GM12891 (cell line): ENCODE results near the gene TBC1D22A.
"Not testable (repeated sequence)": the region's sequence is repeated elsewhere in the genome, so short reads cannot be mapped to it uniquely, and the experiment has no call there.

Experiments
- DNase-seq: peaks from one replicate; pipeline ENCODE4 v3.0.0; 2011; ENCODE audit warnings: low spot score; ENCODE audit not compliant: insufficient read length
- FAIRE-seq: peaks from 2 replicates; lab custom pipeline; 2011; peaks lifted over from hg19 to GRCh38; lab: Jason Lieb, UNC
- PAX5 ChIP-seq: IDR thresholded peaks from 2 replicates; pipeline ENCODE4 v1.6.1; 2011; ENCODE audit warnings: low read length, moderate library complexity, mild to moderate bottlenecking; ENCODE audit not compliant: insufficient read depth, severe bottlenecking
- POLR2A ChIP-seq: IDR thresholded peaks from 2 replicates; pipeline ENCODE4 v1.6.1; 2011; ENCODE audit warnings: low read depth, low read length, control low read depth
- POLR2AphosphoS5 ChIP-seq: IDR thresholded peaks from 2 replicates; pipeline ENCODE4 v1.6.1; 2011; ENCODE audit warnings: low read depth, low read length, control low read depth
- POU2F2 ChIP-seq: IDR thresholded peaks from 2 replicates; pipeline ENCODE4 v1.6.1; 2011; ENCODE audit warnings: low read depth, mild to moderate bottlenecking, control low read depth, low read length, moderate library complexity
- SPI1 ChIP-seq: IDR thresholded peaks from 2 replicates; pipeline ENCODE4 v1.6.1; 2011; ENCODE audit warnings: low read depth, low read length, control low read depth
- TAF1 ChIP-seq: IDR thresholded peaks from 2 replicates; pipeline ENCODE4 v1.6.1; 2011; ENCODE audit warnings: low read depth, low read length, control low read depth

Gene TBC1D22A

GRCh38 chr22:47164514-47165337, 402.3 kb downstream of the TBC1D22A start:
- DNase-seq (no peak), FAIRE-seq (no peak)
- TF ChIP-seq SPI1, result no peak
- no peak for TF ChIP-seq PAX5
- TF ChIP-seq POU2F2, result no peak
- no peak for TF ChIP-seq POLR2A
- no peak for TF ChIP-seq POLR2AphosphoS5
- TF ChIP-seq TAF1, result no peak

- FAIRE-seq, result no peak
- DNase-seq, result no peak
- TF ChIP-seq POLR2A, result no peak
- no peak for TF ChIP-seq POLR2AphosphoS5
Observed at GRCh38 chr22:47165338-47166032, 403.0 kb downstream of the TBC1D22A start.

GRCh38 chr22:47166033-47166404, 403.6 kb downstream of the TBC1D22A start:
- no peak for TF ChIP-seq SPI1
- TF ChIP-seq TAF1, result no peak
- no peak for TF ChIP-seq PAX5
- no peak for TF ChIP-seq POLR2A
- TF ChIP-seq POLR2AphosphoS5, result no peak
- no peak for TF ChIP-seq POU2F2
- DNase-seq (no peak), FAIRE-seq (no peak)

GRCh38 chr22:47166446-47167016, 404.1 kb downstream of the TBC1D22A start:
- FAIRE-seq (no peak), DNase-seq (no peak)
- TF ChIP-seq POU2F2 (no peak), SPI1 (no peak), POLR2AphosphoS5 (no peak), PAX5 (no peak), TAF1 (no peak), POLR2A (no peak)

- DNase-seq (no peak), FAIRE-seq (no peak)
- TF ChIP-seq POLR2A (no peak), SPI1 (no peak), TAF1 (no peak), POU2F2 (no peak), PAX5 (no peak), POLR2AphosphoS5 (no peak)
Observed at GRCh38 chr22:47167056-47167455, 404.6 kb downstream of the TBC1D22A start.

GRCh38 chr22:47167921-47168320, 405.5 kb downstream of the TBC1D22A start:
- peak; percentile 43 for FAIRE-seq

DNA sequence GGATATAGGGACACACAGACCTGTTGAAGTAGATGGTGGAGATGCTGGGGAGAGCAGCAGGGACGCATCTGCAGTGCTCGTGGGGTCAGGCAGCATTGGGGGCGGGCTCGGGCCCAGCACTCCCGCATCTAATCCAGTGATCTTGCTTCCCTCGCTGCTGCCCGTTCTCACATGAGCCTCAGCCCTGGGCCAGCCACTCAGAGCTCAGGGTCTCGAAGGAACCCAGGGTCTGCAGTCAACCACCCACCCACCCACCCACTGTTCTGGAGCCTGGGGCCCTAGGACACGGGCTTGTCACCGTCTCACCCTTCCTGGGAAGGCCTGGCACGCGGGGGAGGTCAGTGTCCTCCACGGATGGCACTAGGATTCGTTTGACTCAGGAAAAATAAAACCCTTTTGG, 406.0 kb downstream of the TBC1D22A start:
- TF ChIP-seq POLR2AphosphoS5, result no peak
- no peak for TF ChIP-seq PAX5
- TF ChIP-seq TAF1, result no peak
- no peak for TF ChIP-seq POLR2A
- no peak for TF ChIP-seq SPI1
- TF ChIP-seq POU2F2, result no peak
- FAIRE-seq, result no peak
- DNase-seq, result no peak

More at GRCh38 chr22:47167921-47168320, 405.5 kb downstream of the TBC1D22A start:
- not testable (repeated sequence) for DNase-seq

DNA sequence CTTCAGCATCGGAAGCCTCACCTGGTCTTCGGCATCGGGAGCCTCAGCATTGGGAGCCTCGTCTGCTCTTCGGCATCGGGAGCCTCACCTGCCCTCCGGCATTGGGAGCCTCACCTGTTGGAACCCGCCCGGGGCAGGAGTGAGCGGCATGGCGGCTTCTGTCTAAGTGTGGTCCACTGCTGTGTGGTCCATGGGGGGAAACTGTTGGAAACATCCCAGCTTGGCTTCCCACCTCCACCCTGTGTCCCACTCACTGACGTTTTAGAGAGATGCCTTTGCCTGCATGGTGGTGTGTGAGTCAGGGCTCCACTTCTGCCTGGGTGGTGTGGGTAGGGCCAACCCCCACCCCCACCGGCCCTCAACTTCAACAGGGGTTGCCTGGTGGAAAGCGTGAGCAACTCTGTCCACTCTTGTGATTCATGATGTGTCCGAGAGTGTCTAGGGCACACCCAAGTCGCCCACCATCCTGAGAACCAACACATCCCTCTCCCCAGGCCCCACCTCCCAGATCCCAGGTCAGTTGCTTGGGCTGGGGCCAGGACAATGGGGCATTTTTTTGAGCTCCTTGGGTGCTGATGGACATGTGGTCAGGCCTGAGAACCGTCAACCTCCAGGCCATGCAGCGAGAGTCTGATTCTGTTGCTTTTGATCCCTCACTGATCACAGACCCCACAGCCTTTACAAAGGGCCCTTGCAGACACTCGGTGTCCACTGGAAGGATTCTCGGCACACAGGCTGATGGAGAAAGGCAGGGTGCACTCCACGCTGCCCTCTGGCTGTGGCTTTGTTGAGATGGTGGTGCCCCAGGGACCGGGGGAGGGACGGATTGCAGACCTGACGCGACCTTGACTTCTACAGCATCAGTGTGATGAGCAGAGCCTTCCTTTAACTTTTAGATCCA, 406.7 kb downstream of the TBC1D22A start:
- no peak for FAIRE-seq
- TF ChIP-seq SPI1 (no peak), PAX5 (no peak), POLR2A (no peak), POLR2AphosphoS5 (no peak), POU2F2 (no peak), TAF1 (no peak)

GRCh38 chr22:47169801-47170140, 407.3 kb downstream of the TBC1D22A start:
- no peak for DNase-seq
- TF ChIP-seq SPI1 (no peak), PAX5 (no peak), POU2F2 (no peak), TAF1 (no peak), POLR2AphosphoS5 (no peak), POLR2A (no peak)
- FAIRE-seq, result no peak

More for the DNA sequence above, 406.7 kb downstream of the TBC1D22A start:
- no peak for DNase-seq

- DNase-seq, FAIRE-seq: not testable (repeated sequence)
Observed at GRCh38 chr22:47170511-47171440, 408.3 kb downstream of the TBC1D22A start.
